ENCODE data around the gene GPR173.
A peak's percentile ranks its signal among the peaks of the same experiment; 100 is the strongest.

GPR173 gene

GRCh38 chrX:53048169-53049126, at the start of gene GPR173:
GPR173 (plus strand) TSS chrX:53048789; CDS start chrX:53076622, 27,833 bp downstream.
- peak; percentile 84 for DNase-seq (ENCODE audit: low spot score)

- DNase-seq (ENCODE audit: low spot score), result no peak
These were observed 48.0 kb upstream of the GPR173 start for GRCh38 chrX:53000447-53001135.

DNA sequence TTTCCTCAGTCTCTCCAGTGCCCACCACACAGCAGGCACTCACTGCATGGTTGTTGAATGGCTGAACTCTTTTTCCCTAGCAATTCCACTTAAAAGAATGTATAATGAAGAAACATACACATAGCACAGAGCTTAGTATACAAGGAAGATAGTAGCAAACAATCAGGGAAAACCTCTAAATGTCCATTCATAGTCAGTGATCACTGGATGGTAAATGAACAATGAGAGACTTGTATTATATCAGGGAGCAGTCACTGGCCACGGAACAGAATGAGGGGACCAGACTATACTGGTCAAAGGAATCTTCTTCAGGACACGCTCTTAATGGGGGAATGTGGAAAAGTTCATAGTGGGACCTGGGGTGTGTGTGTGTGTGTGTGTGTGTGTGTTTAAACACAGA, 46.6 kb upstream of the GPR173 start:
- no peak for DNase-seq (ENCODE audit: low spot score)

- no peak for DNase-seq (ENCODE audit: low spot score)
These were observed 45.5 kb upstream of the GPR173 start for GRCh38 chrX:53003111-53003510.

GRCh38 chrX:53004038-53004437, 44.6 kb upstream of the GPR173 start:
- DNase-seq (ENCODE audit: low spot score), result no peak

- DNase-seq (ENCODE audit: low spot score), result peak; percentile 25
These were observed 43.8 kb upstream of the GPR173 start for GRCh38 chrX:53004811-53005210.

GRCh38 chrX:53005327-53005726, 43.3 kb upstream of the GPR173 start:
- DNase-seq (ENCODE audit: low spot score), result no peak

DNA sequence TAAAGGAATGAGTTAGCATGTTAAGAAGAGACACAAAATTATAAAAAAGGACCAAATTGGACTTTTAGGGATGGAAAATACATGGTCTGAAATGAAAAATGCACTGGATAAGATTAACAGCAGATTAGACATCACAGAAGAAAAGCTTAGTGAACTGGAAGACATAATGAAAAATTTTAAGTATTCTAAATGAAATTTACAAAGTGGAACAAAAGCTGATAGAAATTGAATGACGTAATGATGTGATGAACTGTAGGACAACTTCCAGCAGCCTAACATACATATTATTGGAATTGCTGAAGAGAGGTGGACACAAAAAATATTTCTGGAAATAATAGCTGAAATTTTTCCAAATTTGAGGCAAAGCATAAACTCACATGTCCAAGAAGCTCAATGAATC, 39.6 kb upstream of the GPR173 start:
- no peak for DNase-seq (ENCODE audit: low spot score)

GRCh38 chrX:53013291-53013690, 35.3 kb upstream of the GPR173 start:
- DNase-seq (ENCODE audit: low spot score), result no peak

DNA sequence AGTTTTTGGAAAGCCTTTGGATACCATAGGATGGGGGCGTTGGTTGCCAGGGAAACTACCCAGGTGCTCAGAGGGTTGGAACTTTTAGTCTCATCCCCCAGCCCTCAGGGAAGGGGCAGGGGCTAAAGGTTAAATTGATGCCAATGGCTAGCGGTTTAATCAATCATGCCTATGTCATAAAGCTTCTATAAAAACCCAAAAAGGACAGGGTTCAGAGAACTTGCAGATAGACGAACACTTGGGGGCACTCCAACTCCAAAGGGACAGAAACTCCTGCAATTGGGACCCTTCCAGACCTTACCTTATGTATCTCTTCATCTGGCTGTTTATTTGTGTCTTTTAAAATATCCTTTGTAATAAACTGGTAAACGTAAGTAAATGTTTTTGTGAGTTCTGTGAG, 30.0 kb upstream of the GPR173 start:
- DNase-seq (ENCODE audit: low spot score), result no peak

DNA sequence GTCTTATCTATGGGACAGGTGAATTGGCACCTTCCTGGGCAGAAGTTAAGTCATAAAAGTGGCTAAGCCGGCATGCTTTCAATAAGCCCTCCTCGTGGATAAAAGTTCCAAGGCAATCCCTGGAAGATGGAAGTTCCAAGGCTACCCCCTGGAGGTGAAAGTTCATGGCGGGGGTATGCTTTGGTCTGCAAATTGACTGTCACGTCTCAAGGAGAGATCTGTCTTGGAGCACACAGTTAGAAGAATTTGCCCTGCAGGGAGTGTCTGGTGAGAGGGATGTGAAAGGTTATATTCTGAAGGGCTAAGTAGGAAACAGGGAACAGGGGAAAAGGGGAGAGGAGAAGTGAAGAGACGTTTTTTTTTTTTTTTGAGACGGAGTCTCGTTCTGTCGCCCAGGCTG, 26.2 kb upstream of the GPR173 start:
- DNase-seq (ENCODE audit: low spot score), result no peak

DNA sequence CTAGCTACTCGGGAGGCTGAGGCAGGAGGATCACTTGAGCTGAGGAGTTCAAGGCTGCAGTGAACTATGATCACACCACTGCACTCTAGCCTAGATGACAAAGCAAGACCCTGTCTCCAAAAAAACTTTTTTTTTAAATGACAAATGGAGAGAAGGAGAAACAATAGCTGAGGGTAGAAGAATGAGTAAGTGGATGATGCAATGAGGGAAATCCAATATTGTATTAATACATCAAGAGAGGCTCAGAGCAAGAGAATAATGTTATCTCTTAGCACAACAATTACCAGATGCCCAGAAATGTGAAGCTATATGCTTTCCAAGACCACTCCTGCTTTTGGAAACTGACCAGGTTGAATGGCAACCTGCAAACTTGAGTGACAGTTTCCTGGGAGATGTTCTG, 19.9 kb upstream of the GPR173 start:
- no peak for DNase-seq (ENCODE audit: low spot score)

GRCh38 chrX:53031380-53031779, 17.2 kb upstream of the GPR173 start:
- no peak for DNase-seq (ENCODE audit: low spot score)

- no peak for DNase-seq (ENCODE audit: low spot score)
These were observed 12.4 kb upstream of the GPR173 start for GRCh38 chrX:53036149-53036548.

DNA sequence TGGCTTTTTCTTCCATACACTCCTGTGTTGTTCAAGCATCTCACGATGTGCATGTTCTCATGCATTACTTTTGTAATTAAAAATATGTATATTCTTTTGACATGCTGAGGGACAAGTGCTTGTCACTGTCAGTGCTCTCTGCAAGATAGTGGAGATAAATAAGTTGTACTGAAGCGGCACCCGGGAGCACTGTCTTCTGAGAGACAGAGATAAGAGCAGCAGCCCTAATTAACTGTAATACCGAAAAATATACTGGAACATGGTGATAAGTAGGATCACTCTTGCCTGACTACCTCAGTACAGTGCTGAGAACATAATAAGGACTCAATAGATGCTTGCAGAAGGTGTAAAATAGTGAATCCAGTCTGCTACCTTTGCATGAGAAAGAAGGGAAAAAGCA, 9.4 kb upstream of the GPR173 start:
- no peak for DNase-seq (ENCODE audit: low spot score)

DNA sequence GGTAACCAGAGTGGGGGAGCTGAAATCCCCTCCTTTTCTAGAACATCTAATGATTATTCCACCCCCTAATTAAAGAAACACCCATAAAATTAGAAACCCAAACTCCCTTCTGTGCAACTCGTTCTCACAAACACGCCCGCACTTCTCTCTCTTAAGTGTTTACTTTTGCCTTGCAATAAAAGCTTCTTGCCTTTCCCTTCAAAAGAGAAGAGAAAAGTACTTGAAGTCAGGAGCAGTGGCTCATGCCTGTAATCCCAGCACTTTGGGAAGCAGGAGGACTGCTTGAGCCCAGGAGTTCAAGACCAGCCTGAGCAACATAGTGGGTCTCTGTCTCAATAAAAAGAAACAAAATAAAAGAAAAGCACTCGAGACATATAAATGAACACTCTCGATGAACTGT, 3.6 kb upstream of the GPR173 start:
- no peak for DNase-seq (ENCODE audit: low spot score)

GRCh38 chrX:53047228-53047627, 1.4 kb upstream of the GPR173 start:
- DNase-seq (ENCODE audit: low spot score), result no peak

DNA sequence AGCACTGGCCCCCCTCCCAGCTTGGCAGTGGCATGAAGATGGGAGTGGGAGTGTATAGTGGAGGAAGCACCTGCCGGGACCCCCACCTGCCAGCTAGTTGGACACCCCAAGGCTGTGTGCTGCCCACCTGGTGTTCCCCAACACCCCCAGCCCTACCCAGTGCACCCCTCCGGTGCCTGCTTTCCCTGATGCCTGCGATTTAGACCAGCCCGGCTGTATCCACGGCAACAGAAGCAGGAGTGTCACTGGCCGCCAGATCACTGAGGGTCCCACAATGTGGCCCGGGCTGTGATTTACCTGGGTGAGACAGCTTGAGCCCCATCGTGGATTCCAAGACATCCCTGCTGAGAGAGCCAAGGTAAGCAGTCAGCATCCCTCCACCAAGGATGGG, 533 bp downstream of the GPR173 start:
- DNase-seq (ENCODE audit: low spot score), result no peak

GRCh38 chrX:53050841-53051240, 2.3 kb downstream of the GPR173 start:
- DNase-seq (ENCODE audit: low spot score), result no peak

GRCh38 chrX:53055244-53055849, 6.8 kb downstream of the GPR173 start:
- DNase-seq (ENCODE audit: low spot score), result no peak

DNA sequence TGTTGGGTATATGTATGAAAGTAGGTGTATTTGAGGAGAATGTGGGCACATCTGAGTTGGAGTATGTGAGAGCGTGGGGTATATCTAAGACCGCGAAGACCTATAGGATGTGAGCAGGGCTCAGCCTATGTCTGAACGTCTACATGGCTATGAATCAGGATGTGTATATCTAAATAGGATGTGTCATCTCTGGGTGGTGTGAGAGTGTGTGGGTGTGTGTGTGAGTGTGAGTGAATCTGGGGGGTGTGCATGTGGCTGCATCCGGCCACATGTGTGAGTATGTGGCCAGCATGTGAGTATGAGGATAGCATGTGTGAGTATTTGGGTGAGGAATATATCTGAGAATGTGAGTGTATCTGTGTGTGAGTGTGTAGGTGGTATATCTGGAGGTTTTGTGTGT, 7.7 kb downstream of the GPR173 start:
- DNase-seq (ENCODE audit: low spot score), result no peak

DNA sequence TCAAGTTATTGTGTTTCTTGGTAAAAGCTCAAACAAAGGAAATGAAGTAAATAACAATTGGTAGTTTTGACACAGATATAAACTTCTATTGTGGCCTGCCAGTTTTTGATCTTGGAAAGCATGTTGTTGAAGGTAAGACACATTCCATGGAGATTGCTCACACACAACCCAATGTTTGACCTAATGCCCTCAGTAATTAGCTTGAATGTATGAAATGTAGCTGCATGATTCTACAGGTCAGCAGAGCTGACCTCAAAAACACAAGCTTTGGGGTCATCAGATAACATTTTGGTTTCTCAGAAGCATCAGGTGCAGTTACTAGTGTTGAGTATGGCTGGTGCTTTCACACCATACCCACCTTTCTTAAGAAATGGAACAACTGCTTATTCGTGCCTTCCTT, 16.5 kb downstream of the GPR173 start:
- DNase-seq (ENCODE audit: low spot score), result no peak

DNA sequence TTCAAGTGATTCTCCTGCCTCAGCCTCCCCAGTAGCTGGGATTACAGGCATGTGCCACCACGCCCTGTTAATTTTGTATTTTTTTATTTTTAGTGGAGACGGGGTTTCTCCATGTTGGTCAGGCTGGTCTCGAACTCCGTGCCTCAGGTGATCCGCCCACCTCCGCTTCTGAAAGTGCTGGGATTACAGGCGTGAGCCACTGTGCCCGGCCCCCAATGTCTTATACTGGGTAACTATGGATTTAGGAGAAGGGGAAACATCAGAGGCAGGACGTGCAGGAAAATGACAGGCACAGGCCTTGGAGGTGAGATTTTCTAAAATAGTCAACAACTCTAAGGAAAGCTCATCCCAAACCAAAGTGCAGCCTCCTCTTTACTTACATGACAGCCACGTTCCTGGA, 22.5 kb downstream of the GPR173 start:
- no peak for DNase-seq (ENCODE audit: low spot score)

Data from putamen (tissue), 1 donor.